Stimulated activated CD8-positive, alpha-beta memory T cell treated with anti-CD3 and anti-CD28 coated beads, Interleukin-15, amount 100 ng/mL, for 24 hours (primary cell): ENCODE data around the gene USP49.
"Not testable (repeated sequence)": the region's sequence is repeated elsewhere in the genome, so short reads cannot be mapped to it uniquely, and the experiment has no call there.

Experiments used
- DNase-seq: peaks from one replicate; pipeline ENCODE4 v3.0.0-alpha.2; 2020; ENCODE audit warnings: low read depth

USP49 gene

DNA sequence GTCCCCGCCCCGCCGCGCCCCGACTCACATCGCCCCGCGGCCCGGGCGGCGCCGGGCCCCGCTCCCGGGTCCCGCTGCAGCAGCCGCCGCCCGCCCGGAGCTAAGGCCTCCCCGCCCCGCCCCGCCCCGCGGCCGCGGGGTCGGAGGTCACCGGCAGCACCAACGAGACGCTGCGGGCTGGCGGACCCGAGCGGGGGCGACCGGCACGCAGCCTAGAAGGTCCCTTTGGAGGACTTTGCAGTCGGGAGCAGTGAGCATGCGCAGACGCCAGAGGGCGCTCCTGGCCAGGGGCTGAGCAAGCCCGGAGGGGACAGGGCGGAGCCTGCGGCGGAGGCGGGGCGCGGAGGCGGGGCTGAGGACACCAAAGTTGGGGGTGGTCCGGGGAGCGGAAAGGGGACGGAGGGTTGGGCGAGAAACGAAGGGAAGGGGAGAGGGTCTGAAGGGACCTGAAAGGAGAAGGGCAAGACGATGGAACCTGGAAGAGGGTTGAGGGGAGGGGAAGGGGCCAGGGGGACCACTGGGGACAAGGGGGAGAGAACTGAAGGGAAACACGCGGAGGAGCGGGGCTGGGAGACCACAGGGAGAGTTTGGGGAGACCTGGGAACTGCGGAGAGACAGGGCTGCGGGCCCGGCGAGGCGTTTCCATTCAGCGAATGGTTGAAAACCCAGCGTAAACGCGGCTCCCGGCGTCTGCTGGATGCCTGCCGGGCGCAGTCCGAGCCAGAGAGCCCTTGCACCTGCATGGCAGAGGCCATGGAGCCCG, 115.2 kb downstream of the USP49 start, which contains the start of gene FRS3:
Gene FRS3, minus strand, starts transcription at position 113 of the 763 bp plus-strand sequence. CDS start 2,913 bp downstream, outside the sequence.
- peak; percentile 99 for DNase-seq

DNA sequence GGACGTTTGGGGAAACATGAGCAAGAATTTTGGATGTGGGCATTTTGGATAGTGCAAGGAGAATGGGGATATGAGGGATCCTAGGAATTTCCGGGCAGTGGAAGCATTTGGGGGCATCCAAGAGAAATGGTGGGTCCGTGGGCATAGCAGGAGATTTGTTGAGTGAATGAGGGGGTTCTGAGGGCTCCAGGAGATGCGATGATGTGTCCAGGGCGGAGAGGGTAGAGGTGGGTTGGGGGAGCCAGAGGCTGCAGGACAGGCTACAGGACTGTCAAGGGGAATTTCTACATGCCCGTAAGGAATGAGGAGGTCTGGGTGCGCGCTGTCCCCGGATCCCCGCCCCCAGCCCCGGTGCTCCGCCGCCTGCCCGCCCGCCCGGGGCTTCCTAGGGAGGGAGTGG, 115.8 kb downstream of the USP49 start:
- no peak for DNase-seq

DNA sequence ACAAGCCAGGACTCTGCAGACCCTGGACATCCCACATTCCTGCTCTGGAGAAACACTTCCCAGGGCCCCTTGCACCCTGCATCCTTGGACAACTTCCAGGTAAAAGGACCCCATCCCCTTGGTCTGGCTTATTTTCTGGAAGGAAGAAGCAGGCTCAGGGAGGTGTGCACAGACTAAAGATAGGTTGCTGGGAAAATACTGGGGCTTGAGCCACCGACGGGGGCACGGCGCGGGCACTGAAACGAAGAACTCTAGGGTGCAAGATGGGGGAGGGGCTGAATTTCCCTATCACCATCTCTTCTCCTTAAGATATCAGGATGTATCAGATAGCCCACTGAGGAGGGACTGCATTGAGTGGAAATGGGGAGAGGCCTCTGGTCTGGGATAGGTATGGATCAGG, 116.3 kb downstream of the USP49 start:
- DNase-seq = no peak

DNA sequence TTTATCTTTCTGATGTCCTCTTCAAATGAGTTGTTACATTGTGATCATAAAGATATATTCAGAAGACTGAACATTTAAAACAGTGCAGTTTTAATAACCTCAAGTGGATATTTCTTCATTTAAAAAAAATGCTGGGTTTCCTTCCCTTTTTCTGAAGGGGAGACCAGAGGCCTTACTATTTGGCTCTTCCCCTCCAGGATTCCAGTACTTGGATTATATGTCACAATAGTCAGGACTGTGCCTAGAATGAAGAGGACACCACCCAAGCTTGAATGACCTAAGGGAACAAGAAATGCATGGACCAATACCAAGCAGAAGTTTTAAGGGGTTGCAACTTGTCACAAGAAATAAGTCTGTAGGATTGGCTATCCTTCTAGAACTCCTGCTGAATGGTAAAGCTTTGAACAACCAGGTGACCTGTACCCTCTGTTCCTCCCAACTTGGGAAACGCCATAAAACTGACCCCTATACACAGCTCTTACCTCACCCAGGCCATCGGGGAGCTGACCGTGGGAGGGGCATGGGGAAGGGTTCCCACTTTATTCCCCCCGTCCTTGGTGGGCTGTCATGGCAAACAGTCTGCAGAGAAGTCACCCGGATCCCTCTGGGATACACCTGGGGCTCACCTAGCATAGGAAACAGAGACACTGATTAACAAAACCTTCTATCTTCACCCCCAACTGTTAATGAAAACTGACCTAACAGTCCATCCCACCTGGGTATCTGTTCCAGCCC, 117.5 kb downstream of the USP49 start:
- no peak for DNase-seq

DNA sequence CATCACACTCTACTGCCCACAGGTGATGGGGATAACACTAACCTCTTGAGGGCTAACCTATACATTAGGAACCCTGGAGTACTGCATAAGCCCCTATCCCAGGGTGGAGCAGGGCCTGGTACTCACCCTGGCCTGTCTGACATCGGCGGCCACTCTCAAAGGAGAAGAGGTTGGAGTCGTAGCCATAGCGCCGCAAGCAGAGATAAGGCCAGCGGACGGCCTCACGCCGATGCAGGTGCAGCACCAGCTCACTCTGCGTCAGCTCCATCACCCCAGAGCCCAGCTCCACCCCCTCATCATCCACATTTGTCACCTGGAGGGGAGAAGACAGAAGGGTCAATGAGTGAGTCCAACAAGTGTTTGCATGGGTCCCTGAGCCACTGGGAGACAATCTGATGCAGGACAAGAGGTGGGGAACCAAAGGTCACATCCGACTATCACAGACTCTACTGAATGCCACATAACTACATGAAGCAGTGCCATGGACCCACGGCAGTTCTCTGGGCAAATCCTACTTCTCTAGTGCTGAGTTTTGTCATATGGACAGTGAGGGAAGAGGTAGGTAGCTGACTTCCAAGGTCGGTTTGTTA, 119.8 kb downstream of the USP49 start:
- no peak for DNase-seq

DNA sequence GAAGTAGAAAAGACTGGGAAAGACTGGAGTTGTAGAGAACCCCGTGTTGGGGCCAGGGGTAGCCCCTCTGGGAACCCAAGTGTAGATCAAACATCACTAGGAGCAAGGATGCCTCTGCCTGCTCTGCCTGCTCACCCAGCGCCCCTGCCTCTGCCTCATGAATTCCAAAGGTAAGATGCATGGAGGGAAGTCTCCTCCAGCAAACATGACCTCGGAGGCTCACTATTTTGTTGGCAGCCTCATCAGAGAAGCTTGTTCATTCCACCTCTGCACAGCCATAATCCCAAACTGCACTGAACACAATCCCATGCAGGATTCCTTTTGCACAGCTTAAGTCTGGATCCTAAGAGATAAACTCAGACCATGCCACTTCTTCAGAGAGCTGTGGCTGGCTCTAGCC, 120.3 kb downstream of the USP49 start:
- no peak for DNase-seq

DNA sequence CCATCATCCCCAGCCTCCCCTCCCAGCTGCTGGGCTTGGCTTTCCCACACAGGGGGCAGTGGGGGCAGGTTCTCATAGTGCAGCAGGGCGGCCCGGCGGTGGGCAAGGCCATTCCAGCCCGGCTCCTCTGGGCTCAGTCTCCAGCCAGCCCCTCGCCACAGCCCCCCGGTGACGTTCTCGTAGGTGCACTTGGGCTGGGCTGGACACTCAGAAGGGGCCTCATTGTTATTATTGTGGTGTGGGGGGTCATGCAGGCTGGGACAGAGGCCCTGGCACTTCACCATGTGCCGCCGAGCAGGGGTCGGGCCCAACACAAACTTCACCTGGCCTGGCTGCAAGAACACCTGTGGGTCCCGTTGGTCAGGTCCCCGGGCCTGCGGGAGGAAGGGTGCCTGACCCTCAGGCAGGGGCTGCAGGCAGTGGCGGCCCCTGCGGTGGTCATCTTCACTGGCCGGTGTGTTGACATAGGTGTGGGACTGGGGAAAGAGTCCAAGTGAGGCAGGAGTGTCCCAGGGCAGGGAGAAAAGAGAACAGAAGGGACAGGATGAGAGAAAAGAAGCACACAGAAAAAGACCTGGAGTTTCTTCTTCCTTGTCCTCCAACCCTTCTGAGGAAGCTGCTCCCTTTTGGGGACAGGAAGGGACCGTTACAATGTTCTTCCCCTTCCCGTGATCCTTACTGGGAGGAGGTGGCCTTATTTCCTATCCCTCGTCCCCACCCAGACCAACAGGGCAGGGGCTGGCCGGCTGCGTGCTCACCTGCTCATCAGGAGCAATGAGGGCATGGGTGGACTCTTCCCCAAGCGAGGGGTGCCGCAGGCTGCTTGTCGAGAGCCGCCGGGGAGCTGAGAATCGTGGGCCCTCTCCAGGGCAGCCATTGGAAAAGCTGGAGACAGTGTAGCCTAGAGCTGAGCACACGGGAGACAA, 123.9 kb downstream of the USP49 start:
- DNase-seq = no peak

DNA sequence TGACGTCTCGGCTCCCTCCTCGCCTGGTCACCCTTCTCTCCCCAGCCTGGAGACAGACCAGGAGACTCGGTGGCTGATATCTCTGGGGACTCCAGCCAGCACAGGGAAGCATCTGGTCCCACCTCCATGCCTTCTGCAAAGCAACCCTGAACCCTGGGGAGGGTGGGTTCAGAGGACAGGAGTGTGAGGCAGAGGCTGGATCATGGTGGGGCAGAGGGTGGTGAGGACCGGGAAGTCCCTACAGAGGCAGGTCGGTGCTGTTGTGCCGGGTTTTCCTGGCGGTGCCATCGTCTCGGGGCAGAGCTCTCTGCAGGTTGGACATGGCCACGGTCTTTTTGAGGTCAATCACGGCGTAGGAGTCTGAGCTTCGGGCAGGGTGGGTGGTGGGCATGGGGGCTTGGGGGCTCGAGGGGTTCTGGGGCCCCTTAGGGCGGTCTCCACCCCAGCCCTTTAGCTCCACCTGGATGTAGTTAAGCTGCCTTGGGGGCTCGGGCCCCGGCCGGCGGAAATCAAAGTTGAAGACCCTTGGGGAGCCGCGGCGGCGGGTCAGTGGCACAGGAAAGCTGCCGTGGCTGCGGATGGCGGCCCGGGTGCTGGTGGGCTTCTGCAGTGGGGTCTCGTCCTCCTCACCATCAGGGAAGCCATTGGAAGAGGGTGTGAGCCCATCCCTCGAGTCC, 124.7 kb downstream of the USP49 start:
- no peak for DNase-seq

DNA sequence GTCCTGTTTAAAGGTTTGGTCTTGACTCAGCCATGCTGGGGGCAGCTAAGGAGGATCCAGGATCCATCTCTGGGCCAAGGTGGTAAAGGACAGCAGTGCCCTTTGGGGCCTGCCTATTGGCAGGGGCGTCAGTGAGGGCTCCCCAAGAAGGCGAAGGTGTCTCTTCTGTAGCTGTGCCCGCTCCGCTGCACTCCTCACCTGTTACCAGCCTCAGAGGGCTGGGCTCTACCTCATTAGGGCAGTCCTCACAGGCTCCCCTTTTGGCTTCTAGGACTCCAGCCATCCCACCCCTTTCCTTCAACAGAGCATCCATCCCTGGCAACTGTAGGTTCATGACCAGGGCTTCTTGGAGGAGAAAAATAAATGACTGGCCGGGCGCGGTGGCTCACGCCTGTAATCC, 125.8 kb downstream of the USP49 start:
- DNase-seq = no peak

DNA sequence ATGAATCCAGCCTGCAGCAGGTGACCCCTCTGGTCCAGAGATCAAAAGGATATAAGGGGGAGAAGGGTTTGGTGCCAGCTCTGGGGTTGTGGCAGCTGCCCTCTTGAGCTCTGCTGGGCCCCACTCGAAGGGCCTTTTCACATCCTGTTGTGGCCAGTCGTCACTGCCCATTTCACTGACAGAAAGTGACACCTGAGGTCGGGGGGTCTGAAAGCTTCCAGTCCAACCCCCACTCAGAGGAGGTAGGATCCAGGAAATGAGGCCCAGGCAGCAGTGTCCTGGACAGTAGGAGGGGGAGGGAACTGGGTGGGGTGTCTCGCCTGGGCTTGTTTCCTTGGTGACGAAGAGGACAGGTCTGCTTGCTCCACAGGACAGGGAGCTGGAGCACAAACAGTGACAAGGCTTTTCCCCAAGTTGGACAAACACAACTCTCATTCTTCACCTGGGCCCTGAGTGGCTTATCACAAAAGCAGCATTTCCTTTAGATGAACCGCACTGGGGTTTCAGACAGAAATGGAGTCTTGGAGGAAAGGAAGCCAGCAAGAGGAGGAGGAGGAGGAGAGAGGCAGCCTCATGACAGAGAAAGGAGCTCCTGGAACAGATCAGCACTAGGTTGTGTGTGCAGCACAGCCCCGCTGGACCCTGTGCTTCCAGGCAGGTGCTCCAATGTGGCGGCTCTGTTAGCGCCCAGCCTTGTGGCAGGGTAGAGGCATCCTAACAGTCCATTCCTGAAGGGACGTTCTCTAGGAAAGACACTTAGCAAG, 126.4 kb downstream of the USP49 start:
- DNase-seq = no peak

DNA sequence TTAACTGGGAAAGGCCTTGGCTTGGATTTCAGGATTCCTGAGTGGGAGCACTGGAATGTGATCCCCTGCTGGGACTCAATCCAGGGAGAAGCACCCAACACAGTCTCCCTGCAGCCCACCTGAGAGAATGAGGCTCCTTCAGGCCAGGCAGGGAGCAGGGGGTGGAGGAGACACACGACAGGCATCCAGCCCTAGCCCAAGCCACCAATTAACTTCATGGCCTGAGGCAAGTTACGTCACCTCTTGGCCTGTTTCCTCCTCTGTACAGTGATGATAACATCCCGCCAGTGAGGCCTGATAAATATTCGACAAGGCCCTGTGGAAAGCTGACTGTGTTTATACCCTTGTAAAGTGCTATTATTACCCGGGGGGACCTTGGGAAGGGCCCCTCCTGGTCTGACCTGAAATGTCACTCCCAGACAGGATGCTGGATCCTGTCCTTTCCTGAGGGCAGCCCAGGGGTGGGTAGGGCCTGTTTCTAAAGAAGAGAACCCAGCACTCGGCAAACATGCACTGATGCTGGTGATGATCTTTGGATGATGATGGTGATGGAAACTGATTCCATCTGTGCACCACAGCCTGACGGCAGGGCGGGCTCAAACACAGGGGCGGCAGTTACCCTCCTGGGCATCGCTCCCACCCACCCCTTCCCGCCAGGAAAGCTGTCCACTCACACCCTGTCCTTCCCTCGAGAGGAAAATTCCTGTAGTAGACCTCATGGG, 127.9 kb downstream of the USP49 start:
- no peak for DNase-seq

DNA sequence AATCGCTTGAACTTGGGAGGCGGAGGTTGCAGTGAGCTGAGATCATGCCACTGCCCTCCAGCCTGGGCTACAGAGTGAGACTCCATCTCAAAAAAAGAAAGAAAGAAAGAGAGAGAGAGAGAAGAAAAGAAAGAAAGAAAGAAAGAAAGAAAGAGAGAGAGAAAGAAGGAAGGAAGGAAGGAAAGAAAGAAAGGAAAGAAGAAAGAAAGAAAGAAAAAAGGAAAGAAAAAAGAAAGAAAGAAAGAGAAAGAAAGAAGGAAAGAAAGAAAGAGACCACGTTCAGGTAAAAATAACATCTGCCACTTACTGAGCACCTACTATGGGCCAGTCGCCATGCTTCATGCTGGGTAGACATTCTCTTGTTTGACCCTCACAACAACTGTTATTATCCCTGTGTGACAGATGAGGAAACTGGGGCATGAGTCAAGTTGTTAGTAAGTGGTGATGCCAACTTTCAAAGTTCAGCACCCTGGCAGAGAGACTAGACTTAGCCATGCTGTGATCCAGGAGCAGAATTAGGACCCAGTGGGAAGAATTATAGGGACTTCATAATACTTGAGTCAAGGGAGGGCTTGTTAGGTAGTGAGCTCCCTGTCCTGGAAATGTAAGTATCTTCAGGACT, 129.0 kb downstream of the USP49 start:
- DNase-seq = not testable (repeated sequence)

DNA sequence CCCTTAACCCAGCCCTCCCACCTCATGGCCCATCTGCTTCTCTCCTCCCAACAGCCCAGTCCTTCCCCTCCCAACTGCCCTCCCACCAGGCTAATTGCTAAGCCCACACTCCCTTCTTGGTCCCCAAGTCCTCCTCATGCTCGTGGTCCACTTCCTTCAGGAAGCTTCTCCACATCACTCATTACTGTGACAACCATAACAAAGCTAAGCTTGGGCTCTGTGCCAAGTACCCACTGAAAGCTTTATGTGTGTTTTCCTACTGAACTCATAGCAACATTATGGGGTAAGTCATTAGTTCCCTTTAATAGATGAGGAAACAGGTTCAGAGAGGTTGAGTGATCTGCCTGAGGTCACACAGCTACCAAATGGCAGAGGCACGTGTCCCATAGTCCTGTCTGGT, 131.7 kb downstream of the USP49 start:
- no peak for DNase-seq

DNA sequence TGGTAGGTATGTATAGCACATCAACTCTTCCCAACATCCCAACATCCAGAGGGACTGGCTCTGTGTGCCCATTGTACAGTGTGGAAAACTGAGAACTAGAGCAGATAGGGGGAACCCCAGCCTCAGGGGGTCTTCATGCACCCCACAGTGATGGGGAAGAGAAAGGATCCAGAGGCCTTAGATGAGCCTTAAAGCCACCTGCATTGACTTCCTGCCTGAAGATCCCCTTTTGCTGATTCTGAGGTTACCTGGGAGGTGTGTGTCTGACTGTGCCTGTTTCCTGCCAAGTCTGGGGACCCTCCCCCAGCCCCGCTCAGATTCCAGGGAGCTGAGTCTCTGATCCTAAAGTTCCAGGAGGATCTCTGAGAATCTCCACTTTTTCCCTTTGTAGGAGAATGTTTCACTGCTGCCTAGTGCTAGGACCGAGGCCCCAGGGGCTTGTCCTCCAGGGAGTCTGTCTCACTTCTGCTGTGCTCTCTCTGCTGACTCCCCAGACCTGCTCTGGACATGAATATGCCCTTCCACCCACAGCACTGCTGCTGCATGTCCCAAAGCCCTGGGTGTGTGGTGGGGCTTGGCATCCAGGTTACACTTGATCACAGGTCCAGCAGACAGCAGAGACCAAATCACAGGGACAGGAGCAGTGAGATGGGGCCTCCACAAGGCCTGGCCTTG, 135.1 kb downstream of the USP49 start:
- no peak for DNase-seq

DNA sequence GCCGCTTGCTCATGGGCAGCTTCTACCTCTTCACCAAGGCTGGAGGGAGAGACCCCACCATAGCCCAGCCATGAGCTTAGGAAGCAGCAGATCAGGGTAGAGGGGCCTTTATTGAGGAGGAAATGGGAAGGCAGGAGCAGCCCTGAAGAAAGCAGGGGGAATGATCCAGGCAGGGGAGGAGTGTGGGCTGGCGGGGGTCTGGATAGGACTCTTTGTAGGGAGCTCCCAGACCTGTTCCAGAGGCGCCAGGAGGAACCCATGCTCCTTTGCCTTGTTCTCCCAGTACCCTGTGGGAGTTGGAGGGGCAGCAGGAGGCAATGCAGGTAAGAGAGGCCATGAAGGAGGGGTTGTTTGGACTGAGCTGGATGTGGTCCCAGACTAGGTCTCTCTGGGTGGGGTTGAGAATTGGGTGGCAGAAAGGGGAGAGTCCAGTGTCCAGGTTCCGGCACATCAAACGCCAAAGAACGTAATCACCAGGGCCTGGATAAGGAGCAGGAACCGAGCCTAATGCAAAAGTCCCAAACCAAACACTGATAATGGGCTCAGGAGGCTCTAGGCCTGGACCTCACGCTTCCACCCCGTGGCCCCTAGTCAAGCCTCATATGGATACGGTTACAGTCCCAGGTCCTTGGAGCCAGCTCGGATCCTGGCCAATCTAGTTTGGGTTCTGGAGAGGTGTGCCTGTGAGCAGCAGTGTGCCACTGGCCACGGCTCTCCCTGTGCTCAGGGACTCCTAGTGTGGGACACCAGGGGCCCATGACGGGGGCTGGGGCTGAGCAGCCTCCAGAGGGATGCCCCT, 135.9 kb downstream of the USP49 start:
- DNase-seq = no peak

DNA sequence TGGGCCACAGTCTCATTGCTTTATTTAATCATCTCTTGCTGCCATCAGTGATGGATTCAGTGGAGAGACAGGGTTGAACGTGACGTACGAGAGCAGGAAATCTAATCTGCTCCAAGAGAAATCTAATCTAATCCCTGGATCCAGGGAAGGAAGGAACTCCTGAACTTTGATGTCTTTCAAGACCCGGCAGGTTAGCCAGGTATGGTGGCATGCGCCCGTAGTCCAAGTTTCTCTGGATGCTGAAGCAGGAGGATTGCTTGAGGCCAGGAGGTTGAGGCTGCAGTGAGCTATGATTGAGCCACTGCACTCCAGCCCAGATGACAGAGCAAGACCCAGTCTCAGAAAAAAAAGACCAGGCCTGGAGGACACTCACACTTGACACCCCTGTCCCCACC, 136.5 kb downstream of the USP49 start:
- DNase-seq = no peak

DNA sequence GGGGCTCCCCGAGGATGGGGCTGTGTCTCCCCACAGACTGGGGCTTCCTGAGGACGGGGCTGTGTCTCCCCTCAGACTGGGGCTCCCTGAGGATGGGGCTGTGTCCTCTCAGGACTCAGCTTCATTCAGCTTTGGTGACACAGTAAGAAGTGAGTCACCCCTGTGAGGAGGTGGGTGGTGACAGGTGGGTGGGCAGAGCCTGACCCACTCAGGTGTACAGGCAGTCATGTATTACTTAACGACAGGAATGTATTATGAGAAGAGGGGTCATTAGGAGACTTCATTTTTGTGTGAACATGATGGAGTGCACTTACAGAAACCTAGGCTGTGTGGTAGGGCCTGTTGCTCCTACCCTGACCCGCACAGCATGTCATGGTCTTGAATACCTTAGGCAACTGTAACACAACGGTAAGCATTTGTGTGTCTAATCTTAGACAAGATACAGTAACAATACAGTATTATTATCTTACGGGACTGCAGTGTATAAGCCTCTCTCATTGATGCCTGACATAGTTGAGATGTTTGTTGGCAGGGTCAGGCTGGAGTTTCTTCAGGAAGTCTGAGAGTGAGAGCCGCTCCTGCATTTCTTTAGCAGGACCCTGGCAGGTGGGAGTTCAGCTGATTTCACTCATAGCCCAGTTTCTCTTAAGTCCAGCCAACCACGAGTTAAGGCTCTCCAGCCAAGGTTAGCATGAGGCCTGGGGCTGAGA, 137.1 kb downstream of the USP49 start:
- no peak for DNase-seq

DNA sequence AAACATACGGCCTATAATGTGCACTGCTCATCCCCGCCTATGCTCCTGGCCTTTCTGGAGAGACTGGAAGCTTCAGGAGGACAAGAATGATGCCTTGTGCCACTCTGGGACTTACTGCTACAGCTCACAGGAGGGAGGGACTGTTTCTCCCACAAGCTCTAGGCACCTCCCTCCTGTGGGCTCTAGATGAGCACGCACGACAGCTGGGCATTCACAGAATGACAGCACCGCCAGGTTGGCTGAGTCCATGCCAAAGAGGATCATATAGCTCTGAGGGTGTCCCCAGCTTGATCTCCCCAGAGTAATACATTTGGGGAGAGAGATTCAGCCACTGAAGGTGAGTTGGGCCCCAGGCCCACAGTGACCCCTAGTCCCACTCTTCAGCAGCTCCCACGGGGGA, 137.9 kb downstream of the USP49 start:
- DNase-seq = no peak
